HepG2 (cell line): ENCODE results near the gene BABAM1. TPM values are rescaled to one million over a fixed set of nuclear protein-coding genes. Genes with fewer than 3 reads are reported as not detected.
A peak's percentile ranks its signal among the peaks of the same experiment; 100 is the strongest.

Experiments used
- CBX1 ChIP-seq: IDR thresholded peaks from one replicate; pipeline ENCODE4 v1.6.1; 2016; ENCODE audit warnings: antibody characterized with exemption, low read depth
- DPF2 ChIP-seq: sonication (generic); formaldehyde crosslinking; IDR thresholded peaks from 2 replicates; pipeline ENCODE4 v1.4.0; 2020; ENCODE audit warnings: mild to moderate bottlenecking, low read depth, missing genetic modification reagents, borderline replicate concordance
- FOXA3 ChIP-seq: IDR thresholded peaks from 2 replicates; pipeline ENCODE4 v1.6.1; 2016; ENCODE audit warnings: missing genetic modification reagents, missing compliant biosample characterization
- FOXM1 ChIP-seq: sonication (generic); formaldehyde crosslinking; IDR thresholded peaks from 2 replicates; pipeline ENCODE4 v1.5.0; 2020; ENCODE audit warnings: missing genetic modification reagents
- GMEB2 ChIP-seq: IDR thresholded peaks from 2 replicates; pipeline ENCODE4 v1.6.1; 2016; ENCODE audit warnings: missing biosample characterization, missing genetic modification reagents, low read depth
- JUN ChIP-seq: sonication (generic); formaldehyde crosslinking; IDR thresholded peaks from 2 replicates; pipeline ENCODE4 v1.4.0; 2020; ENCODE audit warnings: mild to moderate bottlenecking, missing genetic modification reagents
- KLF13 ChIP-seq: sonication (generic); formaldehyde crosslinking; IDR thresholded peaks from 2 replicates; pipeline ENCODE4 v1.4.0; 2020; ENCODE audit warnings: mild to moderate bottlenecking, missing genetic modification reagents
- MED13 ChIP-seq: sonication (generic); formaldehyde crosslinking; IDR thresholded peaks from 2 replicates; pipeline ENCODE4 v1.5.0; 2020; ENCODE audit warnings: missing genetic modification reagents
- MEIS2 ChIP-seq: sonication (generic); formaldehyde crosslinking; IDR thresholded peaks from 2 replicates; pipeline ENCODE4 v1.9.0; 2021; ENCODE audit warnings: mild to moderate bottlenecking, missing genetic modification reagents
- NCOR1 ChIP-seq: fragments of 200-600 bp; sonication (generic); IDR thresholded peaks from 2 replicates; pipeline ENCODE4 v1.7.0; 2017; ENCODE audit warnings: antibody characterized with exemption, low read length, borderline replicate concordance
- NFAT5 ChIP-seq: sonication (generic); formaldehyde crosslinking; IDR thresholded peaks from 2 replicates; pipeline ENCODE4 v1.4.0; 2020; ENCODE audit warnings: missing genetic modification reagents
- NFATC3 ChIP-seq: sonication (generic); formaldehyde crosslinking; IDR thresholded peaks from 2 replicates; pipeline ENCODE4 v1.5.1; 2020; ENCODE audit warnings: mild to moderate bottlenecking, missing genetic modification reagents
- POLR2A ChIP-seq, 2 experiments: IDR thresholded peaks; 2 replicates each; pipeline ENCODE4 v1.6.1; 2011; ENCODE audit warnings: low read depth in 2 of 2, low read length in 2 of 2, mild to moderate bottlenecking in 1 of 2, moderate library complexity in 1 of 2; ENCODE audit not compliant: insufficient read depth in 1 of 2
- RELA ChIP-seq: sonication (generic); formaldehyde crosslinking; IDR thresholded peaks from 2 replicates; pipeline ENCODE4 v1.4.0; 2020; ENCODE audit warnings: missing genetic modification reagents
- SIX4 ChIP-seq: sonication (generic); formaldehyde crosslinking; IDR thresholded peaks from 2 replicates; pipeline ENCODE4 v1.4.0; 2020; ENCODE audit warnings: missing genetic modification reagents
- SP1 ChIP-seq, 2 experiments: fragments of 450-650 bp in 1 of 2; sonication (generic) in 1 of 2; formaldehyde crosslinking in 1 of 2; IDR thresholded peaks; 2 replicates each; pipeline versions ENCODE4 v1.4.0 to v1.6.1; 2016 to 2020; ENCODE audit warnings: missing genetic modification reagents in 1 of 2
- SRSF1 ChIP-seq: fragments of 200-400 bp; formaldehyde crosslinking; optimal IDR thresholded peaks from 2 replicates; pipeline ENCODE3; 2017; ENCODE audit warnings: mild to moderate bottlenecking, low read depth, low read length, moderate library complexity
- ZMYM4 ChIP-seq: sonication (generic); formaldehyde crosslinking; IDR thresholded peaks from 2 replicates; pipeline ENCODE4 v1.8.1; 2023; ENCODE audit warnings: mild to moderate bottlenecking, missing genetic modification reagents
- ZNF143 ChIP-seq: sonication (generic); formaldehyde crosslinking; IDR thresholded peaks from 2 replicates; pipeline ENCODE4 v1.4.0; 2020; ENCODE audit warnings: missing genetic modification reagents
- ZNF34 ChIP-seq: sonication (generic); formaldehyde crosslinking; IDR thresholded peaks from 2 replicates; pipeline ENCODE4 v1.4.0; 2020; ENCODE audit warnings: mild to moderate bottlenecking, missing genetic modification reagents, borderline replicate concordance
- ZNF430 ChIP-seq: sonication (generic); formaldehyde crosslinking; IDR thresholded peaks from 2 replicates; pipeline ENCODE4 v1.9.0; 2021; ENCODE audit warnings: mild to moderate bottlenecking, missing genetic modification reagents
- ZNF597 ChIP-seq: sonication (generic); formaldehyde crosslinking; IDR thresholded peaks from 2 replicates; pipeline ENCODE4 v1.5.0; 2020; ENCODE audit warnings: missing genetic modification reagents
- ZNF678 ChIP-seq: sonication (generic); formaldehyde crosslinking; IDR thresholded peaks from 2 replicates; pipeline ENCODE4 v1.4.0; 2020; ENCODE audit warnings: mild to moderate bottlenecking, missing genetic modification reagents
- ZNF772 ChIP-seq: sonication (generic); formaldehyde crosslinking; IDR thresholded peaks from 2 replicates; pipeline ENCODE4 v1.5.0; 2020; ENCODE audit warnings: mild to moderate bottlenecking, missing genetic modification reagents
- ZSCAN30 ChIP-seq: sonication (generic); formaldehyde crosslinking; IDR thresholded peaks from 2 replicates; pipeline ENCODE4 v1.5.0; 2020; ENCODE audit warnings: mild to moderate bottlenecking, missing genetic modification reagents
- polyA plus RNA-seq, 8 experiments: library from polyadenylated mRNA; depleted of rRNA in 3 of 8; stranded (reverse) in 7 of 8; unstranded in 1 of 8; fragments of >200 nt; fragmentation: Illumina TruSeq in 4 of 8; extraction: Trizol in 4 of 8; gene quantifications; 2 replicates each; pipeline versions ENCODE4 v1.2.1 to v1.2.3, GENCODE V29; 2011 to 2016; ENCODE audit warnings: low read depth in 4 of 8, missing spikeins in 1 of 8, mixed read lengths in 1 of 8; ENCODE audit not compliant: insufficient read depth in 1 of 8
- total RNA-seq, 5 experiments: library from RNA; depleted of rRNA; stranded (reverse); fragments of >200 nt; fragmentation: Illumina TruSeq; extraction: Trizol; gene quantifications; 2 replicates each; pipeline ENCODE4 v1.2.3, GENCODE V29; 2016; ENCODE audit warnings: low read depth in 1 of 5

Gene BABAM1
- total and polyA plus RNA-seq, 2 of the 13 experiments (the other 11 are each of a cell fraction or from before 2014, with no cell fraction given): 70.0 to 82.0 TPM

- TF ChIP-seq GMEB2 (CRISPR knock-in tag): no peak
- TF ChIP-seq SP1 (IDR thresholded peaks at IDR 0.05): no peak
- TF ChIP-seq SP1 (CRISPR knock-in tag; IDR thresholded peaks at IDR 0.05): peak; percentile 61
- TF ChIP-seq ZNF678 (CRISPR knock-in tag): peak; percentile 57; the same call in 1 of the 2 replicates
- no peak for TF ChIP-seq NFATC3
- no peak for TF ChIP-seq JUN (CRISPR knock-in tag)
- peak; percentile 82; the same call in 1 of the 2 replicates for TF ChIP-seq MED13 (CRISPR knock-in tag)
- TF ChIP-seq FOXA3: peak; percentile 87
- TF ChIP-seq ZNF430 (CRISPR knock-in tag): peak; percentile 94
- no peak; the same call in 1 of the 2 replicates for TF ChIP-seq ZNF772 (CRISPR knock-in tag)
- peak; percentile 99 for TF ChIP-seq NCOR1
- peak in 1 of 2 experiments; percentile 55; a peak in 1 of 4 replicates for TF ChIP-seq POLR2A (IDR thresholded peaks at IDR 0.05; ENCODE audit: insufficient read depth in 1 of 2, low read depth in 2 of 2, low read length in 2 of 2)
- peak; percentile 50 for TF ChIP-seq ZNF143 (CRISPR knock-in tag)
- no peak for TF ChIP-seq FOXM1 (CRISPR knock-in tag)
- no peak for TF ChIP-seq CBX1
- peak; percentile 94 for TF ChIP-seq ZNF34 (CRISPR knock-in tag)
- TF ChIP-seq ZNF597: no peak
- TF ChIP-seq SIX4 (CRISPR knock-in tag): peak; percentile 77
- peak; percentile 84 for TF ChIP-seq ZSCAN30 (CRISPR knock-in tag)
- TF ChIP-seq DPF2: peak; percentile 89
- no peak for TF ChIP-seq KLF13 (CRISPR knock-in tag)
- TF ChIP-seq ZMYM4 (CRISPR knock-in tag): peak; percentile 70
- TF ChIP-seq MEIS2: no peak
- TF ChIP-seq RELA (CRISPR knock-in tag): no peak
- TF ChIP-seq SRSF1: no peak
- no peak for TF ChIP-seq NFAT5
Observed at GRCh38 chr19:17248011-17248776, 19.0 kb upstream of the BABAM1 start (continued).
